ENCODE measurements around the gene SLC25A41.

SLC25A41 gene

DNA sequence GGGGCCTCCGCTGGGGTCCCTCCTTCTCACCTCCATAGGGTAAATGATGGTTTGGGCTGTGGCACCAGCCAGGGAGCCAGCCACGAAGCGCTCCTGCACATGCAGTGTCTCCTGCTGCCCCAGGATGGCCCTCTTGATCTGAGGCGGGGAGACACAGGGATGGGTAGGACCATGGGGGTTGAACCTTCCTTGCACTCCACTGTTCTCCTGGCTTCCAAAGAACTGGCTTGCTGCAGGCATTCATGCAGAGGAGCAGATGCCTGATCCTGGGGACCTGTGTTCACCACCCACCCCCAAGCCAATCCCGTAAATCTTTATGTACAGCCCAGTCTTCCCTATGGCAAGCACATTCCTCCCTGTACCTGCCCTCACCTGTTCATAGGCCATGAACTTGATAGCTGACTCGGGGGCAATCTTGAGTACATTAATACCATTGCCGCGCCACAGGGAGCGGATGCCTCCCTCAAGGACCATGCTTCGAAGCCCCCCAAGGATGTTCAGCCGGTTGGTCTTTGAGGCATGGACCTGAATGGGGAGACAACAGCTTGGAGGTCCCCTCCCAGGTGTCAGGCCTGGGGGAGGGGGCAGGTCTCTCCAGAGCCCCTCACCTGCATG is 20.5 kb upstream of the SLC25A41 start:
- Histone ChIP-seq H3K4me1 (peaks cover 2% of the 10 kb centered on the region; the same call in 1 of the 2 replicates), H3K36me3 (replicated peaks) (peaks cover 36% of the 10 kb centered on the region), H3K27me3 (ENCODE audit: low read depth) (no peaks in the 10 kb centered on the region), H3K4me3 (no peak overlapping the region), H3K9me3 (0 out of 2 replicates have a peak, but pooled peaks cover 2% of the 10 kb centered on the region)
- DNase-seq (ENCODE audit: low spot score in 2 of 2) = no peak
- in situ Hi-C loops (cut with MboI; ENCODE audit: low sequenced_read_pairs) = no loop called here

DNA sequence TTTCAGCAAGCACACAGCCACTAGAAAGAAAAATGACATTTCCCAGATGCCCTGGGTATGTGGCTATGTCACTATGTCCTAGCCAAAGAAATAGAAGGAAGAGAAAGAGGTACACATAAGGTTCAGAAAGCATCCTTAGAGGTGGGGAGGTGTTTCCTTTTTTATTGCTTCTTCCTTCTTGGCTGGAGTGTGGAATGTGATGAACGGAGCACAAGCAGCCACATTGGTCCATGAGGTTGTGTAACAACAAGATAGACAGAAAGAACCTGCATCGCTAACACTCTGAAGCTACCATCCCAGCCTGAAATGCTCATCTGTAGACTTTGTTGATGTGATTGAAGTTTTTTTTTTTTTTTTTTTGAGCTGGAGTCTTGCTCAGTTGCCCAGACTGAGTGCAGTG is 19.3 kb upstream of the SLC25A41 start:
- no peaks in the 10 kb centered on the region for H3K4me1 ChIP-seq
- H3K27me3 ChIP-seq (ENCODE audit: low read depth) = no peaks in the 10 kb centered on the region
- DNase-seq (ENCODE audit: low spot score in 2 of 2) = no peak
- no peak overlapping the region for H3K4me3 ChIP-seq
- in situ Hi-C loops (cut with MboI; ENCODE audit: low sequenced_read_pairs) = no loop called here
- H3K36me3 ChIP-seq (replicated peaks) = peaks cover 36% of the 10 kb centered on the region
- 0 out of 2 replicates have a peak, but pooled peaks cover 2% of the 10 kb centered on the region for H3K9me3 ChIP-seq

- no peaks in the 10 kb centered on the region for H3K27me3 ChIP-seq (ENCODE audit: low read depth)
- DNase-seq (ENCODE audit: low spot score in 2 of 2) = no peak
- no peak overlapping the region for H3K4me3 ChIP-seq
- 0 out of 2 replicates have a peak, but pooled peaks cover 2% of the 10 kb centered on the region for H3K9me3 ChIP-seq
- H3K36me3 ChIP-seq (replicated peaks) = peaks cover 34% of the 10 kb centered on the region
- H3K4me1 ChIP-seq = no peaks in the 10 kb centered on the region
- in situ Hi-C loops (cut with MboI; ENCODE audit: low sequenced_read_pairs) = no loop called here
These were observed 18.7 kb upstream of the SLC25A41 start for GRCh38 chr19:6452223-6452614.

GRCh38 chr19:6451583-6452222 is 18.1 kb upstream of the SLC25A41 start:
- in situ Hi-C loops (cut with MboI; ENCODE audit: low sequenced_read_pairs) = no loop called here
- Histone ChIP-seq H3K9me3 (0 out of 2 replicates have a peak, but pooled peaks cover 2% of the 10 kb centered on the region), H3K4me1 (no peaks in the 10 kb centered on the region), H3K4me3 (no peak overlapping the region), H3K36me3 (replicated peaks) (peaks cover 32% of the 10 kb centered on the region), H3K27me3 (ENCODE audit: low read depth) (no peaks in the 10 kb centered on the region)
- no peak for DNase-seq (ENCODE audit: low spot score in 2 of 2)

DNA sequence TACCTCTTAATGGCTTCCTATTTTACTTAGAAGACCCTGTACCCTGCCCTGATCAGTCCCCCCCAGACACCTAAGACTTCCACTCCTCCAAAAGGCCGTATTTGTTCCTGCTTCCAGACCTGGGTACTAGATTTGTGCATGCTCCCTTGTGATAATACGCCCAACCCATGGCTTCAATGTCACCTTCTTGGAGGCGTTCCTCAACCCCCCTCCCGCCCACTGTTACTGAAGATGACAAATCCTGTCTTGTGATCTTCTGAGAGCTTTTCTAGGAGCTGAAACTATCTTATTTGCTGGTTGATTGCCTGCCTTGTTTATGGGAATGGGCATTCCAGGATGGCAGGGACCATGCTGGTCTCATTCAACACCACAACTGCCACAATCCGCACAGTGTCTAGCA is 16.6 kb upstream of the SLC25A41 start:
- Histone ChIP-seq H3K36me3 (replicated peaks) (peaks cover 20% of the 10 kb centered on the region), H3K9me3 (0 out of 2 replicates have a peak, but pooled peaks cover 2% of the 10 kb centered on the region)

DNA sequence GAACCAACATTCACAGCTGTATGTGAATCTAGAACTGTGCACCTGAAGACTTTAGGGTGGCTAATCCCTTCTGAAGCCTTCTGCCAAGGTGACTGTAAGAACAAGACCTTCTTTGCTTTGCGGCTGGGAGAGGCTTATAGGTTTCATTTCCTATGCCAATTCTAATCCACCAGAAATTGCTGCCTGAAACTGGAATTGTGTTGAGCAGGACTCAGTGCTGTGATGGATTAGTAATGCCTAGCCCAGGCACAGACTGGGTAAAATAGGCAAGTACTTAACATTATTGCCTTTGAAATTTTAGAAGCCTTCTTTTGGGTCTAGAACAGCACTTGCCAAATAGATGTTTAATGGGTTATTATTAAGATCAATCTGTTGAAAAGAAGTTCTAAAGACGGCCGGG is 14.5 kb upstream of the SLC25A41 start:
- H3K36me3 ChIP-seq (replicated peaks) = no peaks in the 10 kb centered on the region; the same call in 1 of the 2 replicates
- H3K27me3 ChIP-seq (ENCODE audit: low read depth) = no peaks in the 10 kb centered on the region
- H3K9me3 ChIP-seq = no peaks in the 10 kb centered on the region
- in situ Hi-C loops (cut with MboI; ENCODE audit: low sequenced_read_pairs) = no loop called here
- no peak for DNase-seq (ENCODE audit: low spot score in 2 of 2)
- H3K4me1 ChIP-seq = no peaks in the 10 kb centered on the region
- H3K4me3 ChIP-seq = no peak overlapping the region

More for the DNA sequence above, 16.6 kb upstream of the SLC25A41 start:
- no peak for DNase-seq (ENCODE audit: low spot score in 2 of 2)
- Histone ChIP-seq H3K27me3 (ENCODE audit: low read depth) (no peaks in the 10 kb centered on the region), H3K4me3 (no peak overlapping the region), H3K4me1 (no peaks in the 10 kb centered on the region)
- in situ Hi-C loops (cut with MboI; ENCODE audit: low sequenced_read_pairs) = no loop called here

GRCh38 chr19:6446452-6446851 is 12.9 kb upstream of the SLC25A41 start:
- Histone ChIP-seq H3K36me3 (replicated peaks) (no peaks in the 10 kb centered on the region; the same call in 1 of the 2 replicates), H3K27me3 (ENCODE audit: low read depth) (no peaks in the 10 kb centered on the region), H3K4me3 (no peak overlapping the region), H3K9me3 (no peaks in the 10 kb centered on the region), H3K4me1 (no peaks in the 10 kb centered on the region)
- DNase-seq (ENCODE audit: low spot score in 2 of 2) = no peak
- in situ Hi-C loops (cut with MboI; ENCODE audit: low sequenced_read_pairs) = no loop called here

DNA sequence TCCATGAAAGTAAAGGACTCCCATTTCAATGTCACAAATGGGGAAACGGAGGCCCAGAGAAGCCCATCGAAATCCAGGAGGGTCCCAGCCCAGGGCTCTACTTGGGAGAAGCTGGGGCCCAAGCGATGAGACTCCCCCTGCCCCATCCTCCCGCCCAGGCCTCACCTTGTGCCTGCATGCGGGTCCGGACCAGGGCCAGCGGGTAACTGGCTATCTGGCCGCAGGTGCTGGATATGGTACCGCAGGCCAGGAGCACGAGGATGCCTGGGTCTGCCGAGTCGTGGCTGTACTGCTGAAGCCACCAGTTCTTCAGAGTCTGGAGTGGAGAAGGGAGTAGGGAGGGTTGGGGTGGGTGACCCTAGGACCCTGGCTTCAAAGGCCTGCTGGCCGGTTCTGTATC is 10.4 kb upstream of the SLC25A41 start:
- no peak overlapping the region for H3K4me3 ChIP-seq
- H3K36me3 ChIP-seq (replicated peaks) = no peaks in the 10 kb centered on the region; the same call in 1 of the 2 replicates
- in situ Hi-C loops (cut with MboI; ENCODE audit: low sequenced_read_pairs) = no loop called here
- DNase-seq (ENCODE audit: low spot score in 2 of 2) = no peak
- no peaks in the 10 kb centered on the region for H3K9me3 ChIP-seq
- no peaks in the 10 kb centered on the region for H3K4me1 ChIP-seq
- no peaks in the 10 kb centered on the region for H3K27me3 ChIP-seq (ENCODE audit: low read depth)

DNA sequence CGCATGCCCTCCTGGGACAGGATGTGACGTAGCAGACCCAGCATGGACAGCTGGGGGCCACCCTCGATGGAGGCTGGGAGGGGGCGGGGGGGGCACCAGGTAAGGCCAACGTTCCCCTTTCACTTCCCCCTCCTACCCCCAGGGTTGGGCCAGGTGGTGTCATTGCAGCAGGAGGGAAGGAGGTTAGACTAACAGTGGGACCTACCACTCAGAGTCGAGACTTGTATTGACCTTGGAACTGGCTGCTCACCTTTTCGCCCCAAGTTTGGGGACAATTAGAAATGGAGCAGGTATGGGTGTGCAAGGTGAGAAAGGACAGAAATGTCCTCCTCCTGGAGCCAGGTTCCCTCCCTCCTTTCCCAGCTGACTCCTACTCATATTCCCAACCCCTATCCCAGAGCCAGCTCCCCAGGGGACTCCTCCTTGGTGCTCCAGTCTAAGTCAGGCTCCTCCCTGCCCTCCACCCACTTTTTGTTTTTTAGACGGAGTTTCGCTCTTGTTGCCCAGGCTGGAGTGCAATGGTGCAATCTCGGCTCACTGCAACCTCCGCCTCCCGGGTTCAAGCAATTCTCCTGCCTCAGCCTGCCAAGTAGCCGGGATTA is 8.6 kb upstream of the SLC25A41 start:
- no peak for DNase-seq (ENCODE audit: low spot score in 2 of 2)
- no peaks in the 10 kb centered on the region for H3K4me1 ChIP-seq
- H3K36me3 ChIP-seq (replicated peaks) = no peaks in the 10 kb centered on the region; the same call in 1 of the 2 replicates
- in situ Hi-C loops (cut with MboI; ENCODE audit: low sequenced_read_pairs) = no loop called here
- no peaks in the 10 kb centered on the region for H3K27me3 ChIP-seq (ENCODE audit: low read depth)
- no peaks in the 10 kb centered on the region for H3K9me3 ChIP-seq
- no peak overlapping the region for H3K4me3 ChIP-seq

DNA sequence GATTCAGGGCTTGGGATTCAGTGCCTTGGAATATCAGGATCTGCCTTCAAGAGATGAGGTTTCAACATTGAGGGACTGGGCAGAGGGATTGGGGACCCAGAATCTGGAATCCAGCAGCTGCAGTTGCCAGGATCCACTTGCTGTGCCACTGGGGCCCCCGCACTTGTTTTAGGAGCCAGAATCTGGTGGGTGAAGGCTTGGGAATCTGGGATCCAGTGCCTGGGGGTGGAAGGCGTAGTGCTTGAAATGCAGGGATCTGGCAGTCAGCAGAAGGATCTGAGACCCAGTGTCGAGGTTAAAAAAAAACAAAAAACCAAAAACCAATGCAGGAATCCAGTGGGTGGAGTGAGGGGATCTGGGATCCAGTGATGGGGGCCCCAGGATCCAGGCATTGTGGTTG is 7.3 kb upstream of the SLC25A41 start:
- H3K4me1 ChIP-seq = no peaks in the 10 kb centered on the region
- H3K27me3 ChIP-seq (ENCODE audit: low read depth) = no peaks in the 10 kb centered on the region
- in situ Hi-C loops (cut with MboI; ENCODE audit: low sequenced_read_pairs) = no loop called here
- H3K36me3 ChIP-seq (replicated peaks) = no peaks in the 10 kb centered on the region; the same call in 1 of the 2 replicates
- no peak overlapping the region for H3K4me3 ChIP-seq
- no peak for DNase-seq (ENCODE audit: low spot score in 2 of 2)
- no peaks in the 10 kb centered on the region for H3K9me3 ChIP-seq

DNA sequence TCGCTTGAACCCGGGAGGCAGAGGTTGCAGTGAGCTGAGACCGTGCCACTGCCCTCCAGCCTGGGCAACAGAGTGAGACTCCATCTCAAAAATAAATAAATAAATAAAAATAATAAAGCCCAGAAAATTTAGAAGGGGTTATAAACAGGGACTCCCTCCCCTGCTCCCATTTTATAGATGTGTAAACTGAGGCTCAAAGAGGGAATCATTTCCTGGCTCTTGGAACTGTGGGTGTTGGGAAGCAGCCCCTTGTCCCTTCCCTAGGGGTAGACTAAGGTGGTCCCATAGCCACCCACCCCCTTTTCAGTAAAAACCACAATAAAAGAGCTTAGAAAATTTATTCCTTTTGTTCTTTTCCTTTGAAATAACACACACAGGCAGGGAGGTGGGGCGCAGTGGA is 6.2 kb upstream of the SLC25A41 start:
- no peak for DNase-seq (ENCODE audit: low spot score in 2 of 2)
- no peaks in the 10 kb centered on the region for H3K4me1 ChIP-seq
- H3K9me3 ChIP-seq = no peaks in the 10 kb centered on the region
- H3K36me3 ChIP-seq (replicated peaks) = no peaks in the 10 kb centered on the region
- in situ Hi-C loops (cut with MboI; ENCODE audit: low sequenced_read_pairs) = no loop called here
- H3K27me3 ChIP-seq (ENCODE audit: low read depth) = no peaks in the 10 kb centered on the region
- no peak overlapping the region for H3K4me3 ChIP-seq

- Histone ChIP-seq H3K36me3 (replicated peaks) (no peaks in the 10 kb centered on the region), H3K4me1 (no peaks in the 10 kb centered on the region)
- in situ Hi-C loops (cut with MboI; ENCODE audit: low sequenced_read_pairs) = no loop called here
These were observed 398 bp downstream of the SLC25A41 start for GRCh38 chr19:6433165-6433564.

DNA sequence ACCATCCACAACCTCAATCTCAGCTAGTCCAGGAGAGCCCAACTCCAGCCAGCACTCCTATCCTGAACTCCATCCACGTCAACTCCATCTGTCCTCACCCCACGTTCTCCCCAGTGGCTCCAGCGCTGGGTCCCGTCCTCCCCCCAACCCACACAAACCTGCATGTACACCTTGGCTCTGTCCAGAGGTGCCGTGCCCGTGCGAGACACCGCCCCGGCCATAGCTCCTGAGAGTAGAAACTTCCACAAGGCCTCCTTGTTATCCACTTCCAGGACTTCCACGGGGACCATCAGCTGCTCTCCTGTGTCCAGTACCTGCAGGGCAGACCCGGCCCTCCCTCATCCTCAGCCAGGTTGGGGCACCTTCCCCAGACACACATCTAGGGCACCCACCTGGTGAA is 1.7 kb downstream of the SLC25A41 start:
- Histone ChIP-seq H3K4me1 (no peaks in the 10 kb centered on the region), H3K9me3 (no peaks in the 10 kb centered on the region), H3K27me3 (ENCODE audit: low read depth) (no peaks in the 10 kb centered on the region), H3K4me3 (no peak overlapping the region), H3K36me3 (replicated peaks) (no peaks in the 10 kb centered on the region)
- in situ Hi-C loops (cut with MboI; ENCODE audit: low sequenced_read_pairs) = no loop called here
- DNase-seq (ENCODE audit: low spot score in 2 of 2) = no peak

More at GRCh38 chr19:6433165-6433564, 398 bp downstream of the SLC25A41 start:
- no peak overlapping the region for H3K4me3 ChIP-seq
- no peaks in the 10 kb centered on the region for H3K9me3 ChIP-seq
- DNase-seq (ENCODE audit: low spot score in 2 of 2) = no peak
- H3K27me3 ChIP-seq (ENCODE audit: low read depth) = no peaks in the 10 kb centered on the region

Data from HAP-1 (cell line).